Kidney tubule cell (primary cell): ENCODE results near the gene TP73.

Source experiments
- DNase-seq: peaks from one replicate; pipeline ENCODE4 v3.0.0-alpha.2; 2018; ENCODE audit warnings: low spot score

TP73 gene

GRCh38 chr1:3768811-3769390 lies 116.6 kb downstream of the TP73 start:
- no peak for DNase-seq

GRCh38 chr1:3770047-3770765 lies 117.9 kb downstream of the TP73 start:
- no peak for DNase-seq

GRCh38 chr1:3771108-3772026 lies 119.1 kb downstream of the TP73 start:
- no peak for DNase-seq

DNA sequence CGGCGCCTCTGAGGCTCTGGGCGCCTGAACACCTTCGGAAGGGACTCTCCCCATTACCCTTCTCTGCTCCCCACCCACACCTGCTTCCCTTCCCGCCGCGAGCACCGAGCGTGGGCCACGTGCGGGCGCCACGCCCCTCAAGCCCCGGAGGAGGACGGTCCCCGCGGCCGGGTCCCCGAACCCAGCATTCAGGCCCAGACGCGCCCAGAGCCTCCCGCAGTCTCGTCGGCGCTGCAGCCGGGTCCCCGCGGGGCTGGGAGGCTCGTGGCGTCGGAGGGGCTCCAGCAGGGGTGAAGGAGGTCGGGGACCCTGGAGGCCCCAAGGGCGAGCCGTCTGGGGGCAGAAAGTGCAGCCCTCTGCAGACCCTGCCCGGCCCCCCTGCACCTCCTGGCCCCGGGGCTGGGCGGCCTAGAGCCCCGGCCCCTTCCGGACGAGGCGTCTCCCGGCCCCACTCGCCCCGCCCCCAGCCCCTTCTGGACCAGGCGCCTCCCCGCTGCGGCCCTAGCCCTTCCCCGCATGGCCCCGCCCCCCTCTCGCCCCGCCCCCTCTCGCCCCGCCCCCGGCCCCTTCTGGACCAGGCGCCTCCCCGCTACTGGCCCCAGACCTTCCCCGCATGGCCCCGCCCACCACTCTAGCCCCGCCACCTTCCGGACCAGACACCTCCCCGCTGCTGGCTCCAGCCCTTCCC lies 119.9 kb downstream of the TP73 start:
- peak; percentile 78 for DNase-seq

GRCh38 chr1:3772715-3773571 lies 120.6 kb downstream of the TP73 start, which contains the start of gene SMIM1:
Gene SMIM1 (plus strand): TSS chr1:3772749. CDS start chr1:3775374, 2,625 bp downstream.
- DNase-seq, result no peak

DNA sequence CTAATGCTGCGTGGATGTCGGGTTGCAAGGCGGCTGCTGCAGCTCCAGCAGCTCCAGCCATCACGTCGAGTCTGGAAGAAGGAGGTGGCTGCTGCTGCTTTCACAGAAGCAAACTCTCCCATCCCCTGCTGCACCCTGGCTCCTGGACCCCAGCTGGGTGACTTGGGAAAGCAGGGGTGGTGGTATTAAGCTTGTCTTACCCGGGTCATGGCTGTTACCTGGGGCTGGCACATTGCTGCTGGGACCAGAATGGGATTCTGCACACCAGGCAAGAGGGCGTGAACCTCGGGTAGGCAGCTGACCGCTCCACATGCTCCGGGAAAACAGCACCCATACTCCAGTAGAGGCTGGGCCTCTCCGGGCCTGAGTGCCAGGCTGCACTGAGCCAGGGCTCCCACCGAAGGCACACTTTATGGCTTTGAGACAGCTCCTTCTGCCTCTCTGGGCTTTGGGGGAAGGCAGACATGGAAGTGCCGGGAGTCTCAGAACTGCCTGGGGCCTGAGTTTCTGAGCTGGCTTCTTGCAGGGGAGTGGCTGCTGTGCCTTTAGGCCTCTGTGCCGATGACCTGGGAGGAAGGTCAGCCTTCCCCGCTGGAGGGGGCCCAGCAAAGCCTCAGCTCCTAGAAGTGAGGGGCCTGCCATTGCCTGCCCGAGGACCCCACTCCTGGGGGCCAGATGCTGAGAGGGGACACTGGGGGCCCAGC lies 121.4 kb downstream of the TP73 start:
- DNase-seq, result no peak

GRCh38 chr1:3774276-3774945 lies 122.1 kb downstream of the TP73 start:
- DNase-seq, result no peak

- no peak for DNase-seq
Observed at GRCh38 chr1:3774946-3775489, 122.7 kb downstream of the TP73 start.

- peak; percentile 75 for DNase-seq
Observed at GRCh38 chr1:3775490-3776230, 123.3 kb downstream of the TP73 start.

DNA sequence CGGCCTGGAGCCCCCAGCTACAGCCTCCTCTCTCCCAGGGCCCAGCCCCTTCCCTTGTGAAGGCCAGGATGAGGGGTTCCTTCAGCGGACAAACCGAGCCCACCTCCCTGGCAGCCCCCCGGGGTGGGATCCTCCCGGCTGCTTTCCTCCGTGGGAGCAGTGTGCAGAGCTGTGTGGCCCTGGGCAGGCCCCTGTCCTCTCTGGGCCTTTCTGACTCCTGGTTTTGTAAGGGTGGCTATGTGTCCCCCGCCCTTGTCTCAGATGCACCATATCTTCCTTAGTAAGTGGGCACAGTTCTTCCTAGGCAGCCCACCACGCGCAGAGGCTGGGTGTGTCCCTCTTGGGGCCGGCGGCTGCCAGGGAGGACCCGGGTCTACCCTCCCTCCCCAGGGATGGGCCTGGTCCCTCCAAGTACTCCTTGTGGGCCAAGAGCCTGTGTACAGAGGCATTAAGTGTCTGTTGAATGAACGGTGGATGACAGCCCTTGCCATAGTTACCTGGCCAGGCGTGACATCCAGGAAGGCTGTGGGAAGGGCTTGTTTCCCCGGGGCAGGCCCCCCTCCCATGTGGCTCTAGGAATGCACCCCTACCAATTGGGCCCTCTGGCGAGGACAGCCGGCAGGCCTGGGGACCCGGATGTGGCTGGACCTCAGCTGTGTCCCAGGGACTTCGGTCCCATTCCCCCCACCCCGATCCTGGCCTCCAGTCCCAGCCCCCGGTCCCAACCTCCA lies 124.1 kb downstream of the TP73 start:
- DNase-seq, result peak; percentile 32

GRCh38 chr1:3777078-3777547 lies 124.8 kb downstream of the TP73 start:
- no peak for DNase-seq

GRCh38 chr1:3777647-3778589 lies 125.6 kb downstream of the TP73 start:
- DNase-seq, result no peak

DNA sequence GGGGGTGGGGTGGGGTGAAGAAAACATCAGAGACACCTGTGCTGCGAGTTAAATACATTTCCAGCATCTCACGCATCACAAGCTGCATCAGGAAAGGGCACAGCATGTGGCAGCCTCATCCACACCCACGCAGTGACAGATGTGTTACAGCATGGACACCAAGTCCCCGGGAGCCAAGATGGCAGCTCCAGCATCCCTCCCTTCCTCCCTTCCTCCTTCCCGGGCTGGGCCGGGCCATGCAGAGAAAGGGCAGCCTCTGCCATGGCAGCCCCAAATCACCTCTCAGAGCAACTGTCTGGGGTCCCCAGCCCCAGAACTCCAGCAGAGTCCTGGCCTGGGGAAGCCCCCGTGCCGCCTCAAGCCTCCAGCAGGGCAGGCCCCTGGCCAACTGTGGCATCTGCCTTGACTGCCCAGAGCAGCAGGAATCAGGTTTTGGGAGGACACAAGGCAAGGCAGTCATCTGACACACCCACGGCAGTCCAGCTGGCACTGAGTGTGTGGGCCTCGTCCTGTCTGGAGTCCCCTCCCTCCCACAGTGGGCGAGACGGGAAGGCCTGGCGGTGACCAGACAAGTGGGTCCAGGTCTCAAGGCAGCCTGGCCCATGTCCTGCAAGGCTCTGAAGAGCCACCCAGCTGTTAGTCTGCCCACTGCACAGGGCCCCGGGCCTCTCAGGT lies 126.4 kb downstream of the TP73 start:
- DNase-seq, result no peak

- DNase-seq, result no peak
Observed at GRCh38 chr1:3779265-3779911, 127.1 kb downstream of the TP73 start.

GRCh38 chr1:3779912-3780416 lies 127.6 kb downstream of the TP73 start:
- DNase-seq, result no peak

DNA sequence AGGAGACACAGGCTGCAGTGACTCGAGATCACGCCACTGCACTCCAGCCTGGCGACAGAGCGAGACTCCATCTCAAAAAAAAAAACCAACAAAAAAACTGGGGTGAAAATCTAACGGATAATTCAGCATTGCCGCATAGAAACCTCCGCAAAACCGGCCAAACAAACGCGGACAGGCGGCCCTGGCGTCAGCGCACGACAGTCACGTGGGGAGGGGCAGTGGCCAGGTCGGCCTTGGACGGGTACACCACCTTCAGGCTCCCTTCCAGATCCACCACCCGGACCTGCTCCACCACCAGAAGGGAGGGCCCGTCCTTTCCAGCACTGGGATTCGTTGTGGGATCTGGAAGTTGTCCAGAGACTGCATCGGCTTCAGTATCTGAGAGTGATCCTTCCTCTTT lies 128.6 kb downstream of the TP73 start:
- DNase-seq, result no peak
